Thyroid gland (tissue), 4 donors: ENCODE measurements around the gene EXT2. TPM values are rescaled to one million over a fixed set of nuclear protein-coding genes. Genes with fewer than 3 reads are reported as not detected.
A peak's percentile ranks its signal among the peaks of the same experiment; 100 is the strongest.

Source experiments
- DNase-seq, 2 donors: peaks; one replicate each; pipeline ENCODE4 v3.0.0-alpha.2; 2019
- H3K27ac ChIP-seq, 3 donors: fragments of 200-600 bp; sonication (generic); 1 replicate in 2 of 3; 2 replicates in 1 of 3; pipeline ENCODE4 v1.5.1; 2016 to 2019; ENCODE audit warnings: mild to moderate bottlenecking in 1 of 3, moderate library complexity in 1 of 3
- H3K27me3 ChIP-seq: fragments of 200-600 bp; sonication (generic); one replicate; pipeline ENCODE4 v1.5.1; 2019
- H3K36me3 ChIP-seq, 2 donors: fragments of 200-600 bp; sonication (generic); one replicate each; pipeline ENCODE4 v1.5.1; 2016 to 2019
- H3K4me1 ChIP-seq, 2 donors: fragments of 200-600 bp; sonication (generic); one replicate each; pipeline ENCODE4 v1.5.1; 2017 to 2019
- H3K4me3 ChIP-seq, 3 donors: fragments of 200-600 bp; sonication (generic); replicated peaks in 1 of 3; 1 replicate in 2 of 3; 2 replicates in 1 of 3; pipeline ENCODE4 v1.5.1; 2016; ENCODE audit warnings: mild to moderate bottlenecking in 1 of 3
- H3K9me3 ChIP-seq: fragments of 200-600 bp; sonication (generic); one replicate; pipeline ENCODE4 v1.5.1; 2017
- CTCF ChIP-seq, 6 experiments: fragments of 200-600 bp in 3 of 6; fragments of 450-650 bp in 3 of 6; sonication (generic) in 3 of 6; IDR thresholded peaks; one replicate each; pipeline ENCODE4 v1.5.1; 2016 to 2019; ENCODE audit warnings: antibody characterized with exemption in 6 of 6, mild to moderate bottlenecking in 2 of 6, inconsistent platforms in 1 of 6, moderate library complexity in 1 of 6
- POLR2A ChIP-seq, 2 donors: fragments of 450-650 bp; IDR thresholded peaks; one replicate each; pipeline ENCODE4 v1.6.1; 2017; ENCODE audit warnings: antibody characterized with exemption in 2 of 2, mild to moderate bottlenecking in 2 of 2, moderate library complexity in 1 of 2
- WGBS, 2 donors: methylation state at CpG; one replicate each; pipeline ENCODE4 v1.1.5; 2017; 5-methylcytosine and 5-hydroxymethylcytosine counted together
- intact Hi-C: fragments of 100-400 bp; cut with DNase I; formaldehyde crosslinking; loops from one replicate; pipeline ENCODE4 v1.15.1; 2023
- total RNA-seq, 4 donors: library from RNA; depleted of rRNA; stranded (reverse); fragments of >200 nt; gene quantifications; one replicate each; pipeline ENCODE4 v1.2.3, GENCODE V29; 2016

EXT2 gene
- total RNA-seq, 4 donors from 2014 or later: 53.2 to 95.8 (median 66.3) TPM

- Histone ChIP-seq H3K36me3 (no peaks in the 10 kb centered on the region), H3K27ac (no peak overlapping the region), H3K4me3 (no peak overlapping the region), H3K4me1 (peaks cover 13 to 17% of the 10 kb centered on the region in 2 donors), H3K9me3 (no peaks in the 10 kb centered on the region), H3K27me3 (no peaks in the 10 kb centered on the region)
- WGBS, 2 donors: 81 to 88% methylated on average over 8 of the region's 8 CpGs
- no peak for DNase-seq
- TF ChIP-seq POLR2A (IDR thresholded peaks at IDR 0.05) (no peak), CTCF (IDR thresholded peaks at IDR 0.05) (no peak)
- intact Hi-C loops: no loop called here
Observed at GRCh38 chr11:44235765-44236201, 140.3 kb downstream of the EXT2 start.

GRCh38 chr11:44236296-44236695, 140.8 kb downstream of the EXT2 start:
- DNase-seq: no peak
- no peaks in the 10 kb centered on the region for H3K9me3 ChIP-seq
- no peaks in the 10 kb centered on the region for H3K36me3 ChIP-seq
- no peak overlapping the region for H3K4me3 ChIP-seq
- peaks cover 13 to 17% of the 10 kb centered on the region in 2 donors for H3K4me1 ChIP-seq
- H3K27ac ChIP-seq: no peak overlapping the region
- no peak for TF ChIP-seq POLR2A (IDR thresholded peaks at IDR 0.05)
- no peak for TF ChIP-seq CTCF (IDR thresholded peaks at IDR 0.05)
- whole genome bisulfite sequencing, 2 donors: 95 to 100% methylated on average over 2 of the region's 2 CpGs
- intact Hi-C loops: no loop called here
- H3K27me3 ChIP-seq: no peaks in the 10 kb centered on the region

GRCh38 chr11:44237156-44237555, 141.7 kb downstream of the EXT2 start:
- Histone ChIP-seq H3K27ac (no peak overlapping the region), H3K4me3 (no peak overlapping the region), H3K27me3 (no peaks in the 10 kb centered on the region), H3K36me3 (no peaks in the 10 kb centered on the region), H3K4me1 (peaks cover 15 to 22% of the 10 kb centered on the region in 2 donors), H3K9me3 (no peaks in the 10 kb centered on the region)
- TF ChIP-seq CTCF (IDR thresholded peaks at IDR 0.05) (no peak), POLR2A (IDR thresholded peaks at IDR 0.05) (no peak)
- 93 to 100% methylated on average over 1 of the region's 1 CpG for WGBS, 2 donors
- DNase-seq: no peak
- intact Hi-C loops: no loop called here

GRCh38 chr11:44241851-44242250, 146.4 kb downstream of the EXT2 start:
- no peaks in the 10 kb centered on the region for H3K36me3 ChIP-seq

GRCh38 chr11:44243086-44243485, 147.6 kb downstream of the EXT2 start:
- peaks cover 39 to 59% of the 10 kb centered on the region in 2 donors for H3K4me1 ChIP-seq
- no peaks in the 10 kb centered on the region for H3K27me3 ChIP-seq
- H3K4me3 ChIP-seq: no peak overlapping the region
- TF ChIP-seq POLR2A (IDR thresholded peaks at IDR 0.05): no peak
- TF ChIP-seq CTCF (IDR thresholded peaks at IDR 0.05): no peak
- WGBS, 2 donors: 49% methylated on average over 5 of the region's 5 CpGs
- intact Hi-C loops: no loop called here
- H3K9me3 ChIP-seq: no peaks in the 10 kb centered on the region
- H3K36me3 ChIP-seq: no peaks in the 10 kb centered on the region
- H3K27ac ChIP-seq: peak overlapping the region; percentile 65 to 69 (median 67)
- DNase-seq: no peak

More at GRCh38 chr11:44241851-44242250, 146.4 kb downstream of the EXT2 start:
- no peak for TF ChIP-seq POLR2A (IDR thresholded peaks at IDR 0.05)
- TF ChIP-seq CTCF (IDR thresholded peaks at IDR 0.05): no peak
- 89 to 92% methylated on average over 6 of the region's 6 CpGs for WGBS, 2 donors
- no peak for DNase-seq
- intact Hi-C loops: no loop called here
- no peaks in the 10 kb centered on the region for H3K27me3 ChIP-seq
- no peak overlapping the region for H3K4me3 ChIP-seq
- H3K9me3 ChIP-seq: no peaks in the 10 kb centered on the region
- peaks cover 39 to 49% of the 10 kb centered on the region in 2 donors for H3K4me1 ChIP-seq
- peak overlapping the region in 1 of 3 donors; percentile 2 for H3K27ac ChIP-seq
